Retinal pigment epithelial cell (primary cell): ENCODE results near the gene WWOX.

Experiments used
- DNase-seq: peaks from one replicate; pipeline ENCODE4 v3.0.0-alpha.2; 2010; ENCODE audit warnings: low read depth
- H3K4me3 ChIP-seq: 2 replicates; pipeline ENCODE4 v1.5.1; 2011; ENCODE audit warnings: mild to moderate bottlenecking, low read length, control low read depth, moderate library complexity
- CTCF ChIP-seq: conservative IDR thresholded peaks from 2 replicates; pipeline ENCODE4 v1.5.1; 2011; ENCODE audit warnings: low read depth, low read length, control low read depth, inconsistent platforms

Gene WWOX

GRCh38 chr16:78982096-78982744, 882.8 kb downstream of the WWOX start:
- no peak for DNase-seq
- H3K4me3 ChIP-seq = no peak overlapping the region
- no peak for TF ChIP-seq CTCF

- H3K4me3 ChIP-seq = no peak overlapping the region
- DNase-seq = no peak
- no peak for TF ChIP-seq CTCF
Observed at GRCh38 chr16:78984324-78984723, 884.9 kb downstream of the WWOX start.

- no peak for TF ChIP-seq CTCF
- DNase-seq = no peak
- no peak overlapping the region for H3K4me3 ChIP-seq
Observed at GRCh38 chr16:78984887-78985464, 885.5 kb downstream of the WWOX start.

- H3K4me3 ChIP-seq = no peak overlapping the region
- no peak for DNase-seq
- no peak for TF ChIP-seq CTCF
Observed at GRCh38 chr16:78985716-78986605, 886.5 kb downstream of the WWOX start.

GRCh38 chr16:78987666-78988065, 888.2 kb downstream of the WWOX start:
- no peak for DNase-seq
- no peak for TF ChIP-seq CTCF
- H3K4me3 ChIP-seq = no peak overlapping the region

GRCh38 chr16:78988361-78988969, 889.0 kb downstream of the WWOX start:
- TF ChIP-seq CTCF = no peak
- H3K4me3 ChIP-seq = no peak overlapping the region
- no peak for DNase-seq
